MV-4-11 (cell line): Measurements from ENCODE around the gene PARD3B.
"Not testable (repeated sequence)": the region's sequence is repeated elsewhere in the genome, so short reads cannot be mapped to it uniquely, and the experiment has no call there.

Experiments
- DNase-seq: peaks from one replicate; lab custom pipeline; 2025; lab: John Stamatoyannopoulos, UW

The PARD3B gene

DNA sequence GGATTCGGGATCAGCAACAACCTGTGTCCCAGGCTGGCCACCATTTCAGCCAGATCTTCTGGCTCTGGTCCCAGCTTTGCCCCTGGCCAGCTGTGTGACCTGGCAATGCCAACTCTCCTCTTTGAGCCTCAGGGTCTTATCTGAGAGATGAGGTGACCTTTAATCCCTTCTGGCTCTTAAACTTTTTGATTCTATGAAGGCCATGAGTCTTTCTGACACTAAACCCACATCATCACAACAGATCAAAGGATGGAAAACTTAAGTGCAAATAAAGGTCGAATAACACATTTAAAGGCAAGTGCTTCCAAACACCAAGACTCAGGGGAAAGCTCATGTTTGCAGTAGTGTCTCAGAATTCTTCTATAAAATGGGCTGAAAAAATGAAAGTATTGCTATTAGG is 645.3 kb downstream of the PARD3B start:
- no peak for DNase-seq

DNA sequence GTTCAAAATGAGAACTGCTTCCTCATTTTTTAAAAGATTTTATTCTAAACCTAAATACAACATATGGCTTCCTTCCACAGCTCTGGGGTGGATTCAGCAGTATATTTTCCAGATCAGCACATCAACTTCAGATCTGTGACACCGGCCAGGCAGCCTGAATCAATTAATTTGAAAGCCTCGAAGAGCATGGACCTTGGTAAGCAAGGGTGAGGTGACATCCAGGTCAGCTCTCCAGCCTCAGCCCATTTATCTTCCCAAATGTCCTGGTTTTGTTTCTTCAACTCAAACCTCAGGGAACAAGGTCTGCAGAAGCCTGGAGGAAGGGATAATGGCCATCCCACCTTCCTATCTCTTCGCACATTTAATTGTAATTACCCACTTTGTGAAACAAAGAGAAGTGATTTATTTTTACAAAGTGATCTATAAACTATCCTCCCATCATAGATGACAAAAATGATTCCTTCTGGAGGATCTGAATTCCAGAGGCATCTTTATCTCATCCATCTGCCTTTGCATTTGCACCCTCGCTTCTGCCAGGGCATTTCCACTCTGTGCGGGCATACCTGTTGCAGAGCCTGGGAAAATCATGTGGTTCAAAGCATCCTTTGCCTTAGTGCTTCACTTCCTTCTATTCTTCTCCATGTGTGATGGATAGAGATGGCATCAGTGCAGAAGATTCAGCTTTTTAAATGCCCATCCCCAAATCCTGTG is 648.0 kb downstream of the PARD3B start:
- DNase-seq, result no peak

DNA sequence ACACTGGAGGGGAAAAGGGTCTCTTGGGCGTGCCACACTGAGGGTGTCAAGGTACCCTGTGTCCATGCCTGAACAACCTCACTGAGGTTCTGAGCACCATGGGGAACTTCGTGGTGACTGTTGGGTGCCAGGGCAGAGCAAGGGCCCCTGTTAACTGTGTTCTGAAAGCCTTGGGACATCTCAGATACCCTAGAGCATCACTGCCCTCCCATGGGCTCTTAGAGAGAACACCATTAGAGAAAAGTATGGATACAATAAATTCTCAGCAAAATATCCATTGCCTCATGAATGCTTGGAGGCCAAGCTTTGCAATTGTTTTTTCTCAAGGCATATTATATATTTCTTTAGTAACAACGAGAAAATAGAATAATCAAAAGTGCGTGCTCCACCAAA is 648.6 kb downstream of the PARD3B start:
- no peak for DNase-seq

DNA sequence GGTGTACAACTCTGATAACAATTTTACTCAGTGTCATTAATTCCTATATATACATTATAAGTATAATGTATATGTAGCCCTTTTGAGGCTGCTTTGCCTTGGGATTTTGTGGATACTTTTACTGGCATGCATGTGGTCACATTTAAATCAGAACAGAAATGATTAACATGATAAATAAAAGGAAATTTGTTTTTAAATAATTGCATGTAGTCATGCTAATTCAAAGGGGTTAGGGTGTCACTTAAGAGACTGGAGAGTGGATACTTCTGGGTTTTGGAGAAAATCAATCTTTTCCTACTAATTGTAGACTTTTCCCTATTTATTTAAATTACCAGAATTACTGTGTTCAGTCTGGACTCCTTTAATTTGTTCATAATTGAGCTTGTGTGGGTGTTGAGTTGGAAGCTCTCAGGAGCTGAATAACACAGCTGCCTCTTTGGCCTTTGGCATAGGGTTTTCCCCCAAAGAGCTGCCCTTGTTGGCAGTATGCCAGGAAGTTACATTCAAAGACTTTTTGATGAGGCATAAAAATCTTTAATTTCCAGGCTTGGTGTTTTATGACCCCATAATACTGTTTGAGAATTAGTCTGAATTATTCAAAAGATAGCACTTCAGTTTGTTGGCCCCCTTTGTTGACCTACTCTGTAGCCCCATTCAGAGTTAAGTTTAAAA is 652.3 kb downstream of the PARD3B start:
- DNase-seq, result no peak

DNA sequence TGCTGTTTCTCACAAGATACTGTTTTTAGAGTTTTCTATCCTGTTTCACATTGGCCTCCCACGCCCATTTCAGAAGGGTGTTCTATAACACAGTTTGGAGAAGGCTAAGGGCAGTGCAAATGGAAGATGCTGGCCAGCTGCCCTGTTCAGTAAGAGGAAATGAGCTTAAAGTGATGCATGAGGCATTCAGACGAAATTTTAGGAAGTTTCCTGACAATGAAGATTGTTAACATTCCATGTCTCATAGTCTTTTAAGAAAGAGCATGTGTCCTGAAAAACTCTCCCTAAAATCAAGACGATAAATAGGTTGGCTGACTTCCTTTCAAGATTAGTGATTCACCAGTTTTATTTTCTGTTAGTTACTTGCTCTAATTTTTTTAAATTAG is 652.9 kb downstream of the PARD3B start:
- no peak for DNase-seq

DNA sequence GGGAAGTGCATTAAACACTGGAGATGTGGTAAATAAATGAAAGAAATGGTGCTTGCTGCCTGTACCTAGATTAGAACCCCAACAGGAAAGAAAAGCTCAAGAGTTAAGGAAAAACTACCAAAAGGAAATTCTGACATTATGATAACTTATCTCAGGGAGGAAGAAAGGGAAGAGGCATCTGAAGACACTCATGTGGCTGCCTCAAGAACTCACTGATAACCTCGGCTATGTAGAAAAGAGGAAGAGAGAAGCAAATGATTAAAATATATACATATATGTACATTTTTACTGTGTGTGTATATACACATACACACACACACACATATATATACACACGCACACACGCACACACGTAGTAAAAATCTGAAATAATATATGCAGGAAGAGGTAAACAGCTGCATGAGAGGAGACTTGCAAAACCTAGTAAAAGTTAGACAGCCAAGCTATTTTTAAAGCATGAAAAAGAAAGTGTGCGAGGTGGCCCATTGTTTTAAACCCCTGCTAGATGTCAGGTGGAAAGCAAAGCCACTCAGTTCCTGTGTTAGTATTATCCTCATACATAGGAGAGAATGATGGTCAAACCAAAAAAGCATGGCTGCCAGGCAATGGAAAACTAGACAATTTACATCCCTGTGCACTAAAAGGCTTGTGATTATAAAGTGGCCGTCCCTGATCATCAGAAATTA is 654.0 kb downstream of the PARD3B start:
- no peak for DNase-seq

DNA sequence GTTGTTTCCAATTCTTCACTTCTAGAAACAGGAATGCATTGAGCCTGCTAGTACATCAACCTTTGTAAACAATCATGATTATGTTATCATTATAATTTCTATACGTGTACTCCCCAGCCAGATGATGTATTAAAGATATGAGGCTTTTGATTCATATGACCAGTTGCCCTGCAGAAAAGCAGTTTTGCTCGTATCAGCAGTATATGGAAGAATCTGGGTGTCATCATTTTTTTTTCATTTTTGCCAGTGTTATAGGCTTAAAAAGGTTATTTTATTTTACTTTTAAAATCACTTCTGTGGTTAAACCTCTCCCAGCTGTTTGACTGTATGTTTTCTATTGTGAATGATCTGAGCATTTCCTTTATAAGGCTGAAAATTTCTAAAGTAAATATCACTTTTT is 665.2 kb downstream of the PARD3B start:
- no peak for DNase-seq

DNA sequence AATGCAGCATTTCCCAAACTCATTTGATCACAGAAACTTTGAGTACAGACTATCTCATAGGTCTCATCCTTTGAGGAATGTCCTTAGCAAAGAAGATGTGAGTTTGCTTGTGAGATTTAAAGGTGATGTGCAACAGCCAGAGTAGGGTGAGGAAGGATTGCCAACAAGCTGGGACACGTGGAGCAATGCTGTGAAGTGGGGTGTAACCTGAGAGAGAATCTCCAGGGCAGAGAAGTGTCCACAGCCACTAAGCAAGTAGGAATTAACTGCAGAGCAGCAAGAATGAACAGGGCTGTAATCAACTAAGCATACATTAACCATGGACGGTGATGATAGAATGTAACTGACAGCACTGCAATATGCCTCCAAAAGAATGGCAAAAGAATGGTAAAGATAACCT is 667.1 kb downstream of the PARD3B start:
- no peak for DNase-seq

DNA sequence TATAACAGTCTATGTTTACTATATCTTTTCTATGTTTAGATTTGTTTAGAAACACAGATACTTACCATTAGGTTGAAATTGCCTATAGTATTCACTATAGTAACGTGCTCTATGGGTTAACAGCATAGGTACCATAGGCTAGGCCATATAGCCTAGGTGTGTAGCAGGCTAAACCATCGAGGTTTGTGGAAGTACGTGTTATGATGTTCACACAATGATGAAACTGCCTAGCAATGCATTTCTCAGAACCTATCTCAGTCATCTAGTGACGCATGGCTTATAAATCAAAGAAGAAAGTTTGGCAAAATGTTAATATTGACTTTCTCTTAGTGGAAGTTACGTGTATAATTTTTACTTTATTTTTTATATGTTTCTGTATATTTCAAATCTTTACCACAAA is 670.8 kb downstream of the PARD3B start:
- DNase-seq, result no peak

DNA sequence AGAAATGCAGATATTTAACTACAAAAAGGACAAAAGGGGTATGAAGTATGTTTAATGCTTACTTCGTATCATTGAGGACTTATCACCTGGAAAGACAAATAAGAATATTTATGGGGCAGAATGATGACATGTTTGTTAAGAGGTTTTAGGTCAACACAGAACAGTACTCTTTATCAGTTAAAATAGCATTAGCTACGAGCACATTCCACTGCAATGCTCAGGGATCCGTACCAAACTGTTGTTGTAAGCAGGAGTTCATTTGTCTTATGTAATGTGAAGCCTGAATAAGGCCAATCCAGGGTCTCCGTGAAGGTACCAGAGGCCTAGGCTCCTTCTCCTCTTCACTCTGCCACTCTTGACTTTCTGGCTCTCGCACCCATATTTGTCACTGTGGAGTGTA is 671.3 kb downstream of the PARD3B start:
- DNase-seq, result no peak

DNA sequence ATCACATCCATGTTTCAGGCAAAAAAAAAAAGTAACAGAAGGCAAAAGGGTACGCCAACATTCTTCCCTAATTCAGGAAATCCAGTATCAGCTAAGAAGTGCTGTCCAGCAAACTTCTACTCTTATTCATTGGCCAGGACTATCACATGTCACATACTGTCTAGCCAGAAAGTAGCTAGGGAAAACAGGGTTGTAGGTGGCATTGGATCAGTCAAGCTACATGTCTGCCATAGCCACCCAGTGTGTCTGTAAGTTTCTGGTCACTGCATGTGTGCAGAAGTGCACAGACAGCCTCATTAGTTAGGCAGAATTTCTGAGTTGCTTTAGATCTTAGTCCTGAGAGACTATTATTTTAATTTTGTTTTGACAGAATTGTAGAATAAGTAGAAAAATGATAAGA is 671.7 kb downstream of the PARD3B start:
- DNase-seq, result no peak

DNA sequence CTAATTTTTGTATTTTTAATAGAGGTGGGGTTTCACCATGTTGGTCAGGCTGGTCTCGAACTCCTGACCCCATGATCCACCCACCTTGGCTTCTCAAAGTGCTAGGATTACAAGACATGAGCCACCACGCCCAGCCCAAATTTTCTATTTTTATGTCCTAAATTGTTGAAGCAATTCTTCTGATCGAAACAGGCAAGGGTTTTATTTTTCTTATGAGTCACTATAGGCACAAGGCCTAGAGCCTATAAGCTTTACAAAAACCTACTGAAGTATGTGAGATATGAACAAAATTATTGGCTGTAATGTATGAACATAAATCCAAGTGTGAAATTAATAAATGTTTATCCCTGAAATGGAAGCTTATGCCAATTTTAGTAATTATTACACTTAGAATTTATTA is 672.8 kb downstream of the PARD3B start:
- DNase-seq, result no peak

DNA sequence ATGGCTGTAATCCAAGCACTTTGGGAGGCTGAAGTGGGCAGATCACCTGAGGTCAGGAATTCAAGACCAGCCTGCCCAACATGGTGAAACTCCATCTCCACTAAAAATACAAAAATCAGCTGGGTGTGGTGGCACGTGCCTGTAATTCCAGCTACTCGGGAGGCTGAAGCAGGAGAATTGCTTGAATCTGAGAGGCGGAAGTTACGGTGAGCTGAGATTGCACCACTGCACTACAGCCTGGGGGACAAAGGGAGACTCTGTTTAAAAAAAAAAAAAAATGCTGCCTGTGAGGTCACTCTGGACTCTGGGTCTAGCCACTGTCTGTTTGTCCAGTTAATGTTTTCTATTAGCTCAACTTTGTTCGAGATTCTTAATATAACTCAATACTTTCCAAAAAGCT is 673.5 kb downstream of the PARD3B start:
- DNase-seq, result not testable (repeated sequence)

DNA sequence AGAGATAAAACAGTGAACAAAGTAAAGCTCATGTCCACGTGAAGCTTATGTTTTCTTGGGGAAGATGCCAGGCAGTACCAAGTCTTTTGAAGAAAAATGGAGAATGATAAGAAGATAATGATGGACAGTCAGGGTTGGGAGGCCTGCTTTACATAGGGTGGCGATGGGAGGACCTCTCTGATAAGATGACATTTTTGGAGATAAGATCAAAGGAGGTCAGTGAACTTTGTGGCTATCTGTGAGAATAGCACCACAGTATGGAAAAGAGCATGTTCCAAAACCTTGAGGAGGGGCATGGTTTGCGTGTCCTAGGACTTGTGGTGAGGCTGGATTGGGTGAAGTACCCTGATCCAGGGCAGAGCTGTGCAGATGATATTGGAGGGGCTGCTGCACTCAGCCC is 675.3 kb downstream of the PARD3B start:
- no peak for DNase-seq

DNA sequence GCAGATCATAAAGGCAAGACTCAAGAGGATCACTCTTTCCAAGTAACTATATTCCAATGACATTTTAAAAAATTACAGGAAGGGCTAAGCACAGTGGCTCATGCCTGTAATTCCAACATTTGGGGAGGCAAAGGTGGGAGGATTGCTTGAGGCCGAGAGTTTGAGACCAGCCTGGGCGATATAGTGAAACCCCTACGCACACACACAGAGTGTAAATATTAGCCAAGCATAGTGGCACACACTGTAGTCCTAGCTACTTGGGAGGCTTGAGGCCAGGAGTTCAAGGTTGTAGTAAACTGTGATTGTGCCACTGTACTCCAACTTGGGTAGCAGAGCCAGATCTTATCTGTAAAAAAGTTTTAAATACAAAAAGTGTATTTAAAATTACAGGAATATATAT is 686.8 kb downstream of the PARD3B start:
- no peak for DNase-seq

DNA sequence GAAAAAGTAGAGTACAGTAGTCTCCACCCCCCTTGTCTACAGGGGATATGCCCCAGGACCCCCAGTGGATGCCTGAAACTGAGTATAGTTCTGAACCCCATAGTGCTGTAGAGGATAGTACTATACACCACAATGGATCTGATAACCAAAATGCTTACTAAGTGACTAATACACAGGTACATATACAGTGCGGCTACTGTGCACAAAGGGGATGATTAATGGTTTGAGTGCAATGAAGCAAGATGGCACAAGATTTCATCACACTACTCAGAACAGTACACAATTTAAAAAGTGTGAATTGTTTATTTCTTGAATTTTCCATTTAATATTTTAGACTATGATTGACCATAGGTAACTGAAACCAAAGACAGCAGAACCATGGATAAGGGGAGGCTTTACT is 690.2 kb downstream of the PARD3B start:
- DNase-seq, result no peak

DNA sequence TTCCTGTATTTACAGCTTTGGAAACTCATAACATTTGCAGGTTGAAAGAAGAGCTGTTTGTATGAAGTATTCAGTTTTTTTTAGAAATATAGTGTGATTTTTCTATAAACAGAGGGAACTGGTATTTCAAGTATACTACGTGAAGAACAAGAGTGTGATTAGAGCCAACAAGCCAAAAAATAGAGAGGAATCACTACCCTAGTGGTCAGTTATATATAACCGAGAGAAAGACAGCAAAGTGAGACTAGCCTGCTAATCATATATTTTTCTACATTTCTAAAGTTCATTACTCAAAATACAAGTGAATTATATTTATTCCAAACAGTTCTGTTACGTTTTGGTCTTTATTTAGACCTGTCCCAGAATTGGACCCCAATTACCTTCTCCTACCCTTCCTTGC is 692.2 kb downstream of the PARD3B start:
- DNase-seq, result no peak

DNA sequence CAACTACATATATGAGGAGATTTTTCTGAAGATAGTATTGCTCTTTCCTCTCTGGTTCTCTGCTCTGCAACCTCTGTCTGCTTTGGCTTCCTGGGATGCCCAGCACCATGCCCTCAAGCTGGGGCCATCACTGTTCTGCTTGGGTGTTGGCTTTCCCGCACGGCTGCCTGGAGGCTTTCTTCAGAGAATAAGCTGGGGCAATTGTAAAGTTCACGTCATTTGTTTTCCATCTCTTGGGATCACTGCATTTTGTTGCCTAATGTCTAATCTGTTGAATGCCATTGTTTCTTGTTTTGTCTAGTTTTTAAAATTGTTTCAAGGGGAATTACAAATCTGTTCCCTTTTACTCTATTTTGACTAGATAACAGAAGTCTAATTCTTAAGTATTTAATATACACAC is 699.7 kb downstream of the PARD3B start:
- no peak for DNase-seq

DNA sequence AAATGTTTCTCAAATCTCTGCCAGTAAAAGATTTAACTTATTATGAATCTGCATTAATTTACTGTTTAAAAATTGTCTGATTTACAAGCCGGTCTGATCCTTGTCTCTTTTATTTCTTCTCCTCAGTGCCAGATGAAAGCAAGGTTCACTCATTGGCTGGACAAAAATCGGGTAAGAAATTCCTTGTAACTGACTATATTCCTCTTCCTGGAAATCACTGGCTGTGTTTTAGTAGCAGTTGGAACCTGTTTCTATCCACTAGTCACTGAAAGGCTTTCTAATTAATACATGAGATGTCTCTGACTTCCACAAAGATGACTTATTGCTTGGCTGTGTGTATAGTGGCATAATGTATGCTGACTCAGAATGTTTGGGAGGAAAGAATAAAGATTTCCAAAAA is 700.4 kb downstream of the PARD3B start:
- no peak for DNase-seq

DNA sequence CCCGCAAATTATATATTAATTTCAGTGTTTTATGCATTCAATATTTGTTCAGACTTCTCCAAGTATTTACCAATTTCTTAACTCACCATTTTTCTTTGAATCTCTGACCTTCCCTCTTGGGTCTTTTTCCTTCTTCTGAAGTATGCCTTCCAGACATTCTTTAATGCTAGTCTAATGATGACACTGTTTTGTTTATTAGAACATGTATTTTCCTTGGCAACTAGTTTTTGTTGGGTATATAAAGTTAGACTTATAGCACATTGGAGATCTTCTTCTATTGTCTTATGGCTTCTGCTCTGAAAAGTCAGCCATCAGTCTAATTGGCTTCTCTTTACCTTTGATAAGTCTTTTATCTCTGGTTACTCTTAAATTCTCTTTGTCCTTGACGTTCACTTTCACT is 713.8 kb downstream of the PARD3B start:
- DNase-seq, result no peak

DNA sequence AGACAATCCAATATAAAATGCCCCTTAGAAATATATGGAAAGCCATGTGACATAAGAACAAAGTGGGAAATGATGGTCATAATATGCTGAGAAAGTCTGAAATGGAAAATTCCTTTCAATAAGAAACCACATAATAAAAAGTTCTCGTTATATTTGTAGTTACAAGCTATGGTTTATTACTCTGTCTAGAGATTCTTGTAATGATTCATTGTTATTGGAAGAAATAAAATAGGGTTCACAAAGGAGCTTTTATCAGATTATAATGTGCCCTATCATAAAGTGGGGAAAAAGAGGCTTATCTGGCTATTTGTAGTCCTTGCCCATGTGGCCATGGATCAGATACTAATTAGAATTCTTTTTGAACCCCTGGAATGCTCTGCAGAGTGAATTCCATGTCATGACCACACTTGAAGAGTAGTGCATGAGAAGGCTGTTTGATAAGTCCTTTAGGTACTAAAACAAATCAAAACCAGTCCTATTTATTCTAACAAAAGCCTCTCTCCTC is 716.3 kb downstream of the PARD3B start:
- DNase-seq, result no peak

DNA sequence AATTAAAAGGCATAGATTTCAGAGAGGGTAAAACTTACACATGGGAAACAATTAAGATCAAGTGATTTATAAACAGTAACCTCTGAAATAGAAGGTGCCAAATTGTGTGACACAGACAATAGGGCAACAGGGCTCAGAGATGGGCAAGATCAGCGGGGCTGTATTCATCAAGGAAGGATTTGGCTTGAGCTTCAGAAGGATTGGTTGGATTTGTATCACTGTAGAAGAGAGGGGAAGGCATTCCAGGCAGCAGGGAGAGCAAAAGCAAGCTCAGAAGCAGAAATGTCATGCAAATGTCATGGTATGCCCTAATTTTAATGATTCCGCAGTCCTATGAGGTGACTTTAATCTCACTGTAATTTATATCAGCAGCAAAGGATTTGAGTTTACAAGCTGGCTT is 722.0 kb downstream of the PARD3B start:
- DNase-seq, result no peak

DNA sequence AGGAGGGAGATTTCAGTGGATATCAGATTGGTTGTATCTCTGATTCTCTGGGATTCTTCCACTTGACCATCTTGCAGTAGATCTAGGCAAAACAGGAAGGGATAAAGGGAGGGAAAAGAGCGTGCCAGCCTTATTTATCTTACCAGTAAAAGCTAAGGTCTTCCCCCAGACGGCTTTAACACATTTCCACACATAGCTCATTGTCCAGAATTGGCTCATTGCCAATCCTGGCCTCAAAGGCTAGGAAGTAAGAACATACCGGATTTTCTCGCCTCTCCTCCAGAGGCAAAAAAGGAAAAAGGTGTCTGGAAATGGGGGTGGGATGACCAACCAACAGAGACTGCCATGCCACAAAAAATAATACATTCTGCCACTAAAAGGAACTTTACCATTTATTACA is 725.4 kb downstream of the PARD3B start:
- DNase-seq, result no peak
